Naive thymus-derived CD4-positive, alpha-beta T cell (primary cell): ENCODE measurements around the gene NCF4. TPM values are rescaled to one million over a fixed set of nuclear protein-coding genes. Genes with fewer than 3 reads are reported as not detected.

ENCODE experiments used
- ATAC-seq: fragments of 150-1000 bp; cut with Tn5 transposase; 2 replicates; pipeline ENCODE4 v1.10.0; 2021; ENCODE audit warnings: mild to moderate bottlenecking, moderate library complexity
- CTCF ChIA-PET: fragments of 350-600 bp; sonication (Branson Sonifier 250); formaldehyde crosslinking; loops from one replicate; lab custom pipeline; 2021; ENCODE audit warnings: antibody characterized with exemption; lab: Charles Lee
- POLR2A ChIA-PET: fragments of 350-600 bp; sonication (Branson Sonifier 250); formaldehyde crosslinking; loops from one replicate; lab custom pipeline; 2021; ENCODE audit warnings: antibody characterized with exemption, inconsistent platforms; lab: Charles Lee
- DNase-seq, 9 donors: peaks; one replicate each; pipeline versions ENCODE4 v3.0.0 to v3.0.0-alpha.2; 2020 to 2022; ENCODE audit warnings: mixed read lengths in 1 of 9
- H3K27ac ChIP-seq: one replicate; pipeline ENCODE4 v1.7.0; 2013; ENCODE audit warnings: mild to moderate bottlenecking, low read depth, low read length, moderate library complexity
- H3K27me3 ChIP-seq, 2 donors: one replicate each; pipeline ENCODE4 v1.7.0; 2013; ENCODE audit warnings: low read length in 2 of 2, mild to moderate bottlenecking in 2 of 2, moderate library complexity in 2 of 2; ENCODE audit not compliant: control insufficient read depth in 2 of 2, insufficient read depth in 2 of 2
- H3K36me3 ChIP-seq, 3 experiments: 1 replicate in 2 of 3; 2 replicates in 1 of 3; pipeline ENCODE4 v1.7.0; 2013; ENCODE audit warnings: low read length in 3 of 3, mild to moderate bottlenecking in 3 of 3, moderate library complexity in 1 of 3; ENCODE audit not compliant: insufficient read depth in 3 of 3, control insufficient read depth in 2 of 3
- H3K4me1 ChIP-seq, 2 donors: one replicate each; pipeline ENCODE4 v1.7.0; 2013; ENCODE audit warnings: low read length in 2 of 2, mild to moderate bottlenecking in 2 of 2, moderate library complexity in 1 of 2; ENCODE audit not compliant: control insufficient read depth in 2 of 2, insufficient read depth in 2 of 2
- H3K4me3 ChIP-seq: 2 replicates; pipeline ENCODE4 v1.7.0; 2013; ENCODE audit warnings: mild to moderate bottlenecking, low read length
- H3K9me3 ChIP-seq, 3 experiments: 1 replicate in 2 of 3; 2 replicates in 1 of 3; pipeline ENCODE4 v1.7.0; 2013; ENCODE audit warnings: low read length in 3 of 3; ENCODE audit not compliant: control insufficient read depth in 2 of 3
- H3K27ac Mint-ChIP-seq, 9 donors: one replicate each; pipeline ENCODE4 v1.8.0; 2020 to 2022; ENCODE audit warnings: mixed read lengths in 9 of 9, mild to moderate bottlenecking in 8 of 9, moderate library complexity in 5 of 9, inconsistent platforms in 2 of 9
- H3K27me3 Mint-ChIP-seq, 5 donors: one replicate each; pipeline ENCODE4 v1.8.0; 2021 to 2022; ENCODE audit warnings: mixed read lengths in 5 of 5, mild to moderate bottlenecking in 1 of 5
- H3K36me3 Mint-ChIP-seq, 5 donors: one replicate each; pipeline ENCODE4 v1.8.0; 2020 to 2022; ENCODE audit warnings: mixed read lengths in 5 of 5, mild to moderate bottlenecking in 3 of 5, inconsistent platforms in 1 of 5
- H3K4me1 Mint-ChIP-seq, 7 donors: one replicate each; pipeline ENCODE4 v1.8.0; 2020 to 2022; ENCODE audit warnings: mixed read lengths in 7 of 7, mild to moderate bottlenecking in 3 of 7, inconsistent platforms in 1 of 7
- H3K4me3 Mint-ChIP-seq, 10 donors: one replicate each; pipeline ENCODE4 v1.8.0; 2020 to 2022; ENCODE audit warnings: mild to moderate bottlenecking in 10 of 10, mixed read lengths in 10 of 10, moderate library complexity in 6 of 10, inconsistent platforms in 2 of 10
- H3K9me3 Mint-ChIP-seq, 11 donors: one replicate each; pipeline ENCODE4 v1.8.0; 2020 to 2022; ENCODE audit warnings: mixed read lengths in 11 of 11, mild to moderate bottlenecking in 4 of 11, inconsistent platforms in 1 of 11, moderate library complexity in 1 of 11
- intact Hi-C, 2 donors: fragments of 100-400 bp; cut with micrococcal nuclease; formaldehyde crosslinking; loops; one replicate each; pipeline ENCODE4 v1.15.1; 2023
- polyA plus RNA-seq, 2 donors: library from polyadenylated mRNA; unstranded; fragments of 300-500 nt; fragmentation: Illumina TruSeq; gene quantifications; one replicate each; pipeline ENCODE4 v1.2.3, GENCODE V29; 2021
- total RNA-seq, 6 experiments: library from RNA in 5 of 6; stranded (reverse) in 5 of 6; gene quantifications; 1 replicate in 5 of 6; 2 replicates in 1 of 6; pipeline ENCODE4 v1.2.3 and lab custom pipeline; 2021 to 2026

NCF4 gene
- total and polyA plus RNA-seq, 7 experiments from 2014 or later: 0.24 to 57.1 (median 3.8) TPM

DNA sequence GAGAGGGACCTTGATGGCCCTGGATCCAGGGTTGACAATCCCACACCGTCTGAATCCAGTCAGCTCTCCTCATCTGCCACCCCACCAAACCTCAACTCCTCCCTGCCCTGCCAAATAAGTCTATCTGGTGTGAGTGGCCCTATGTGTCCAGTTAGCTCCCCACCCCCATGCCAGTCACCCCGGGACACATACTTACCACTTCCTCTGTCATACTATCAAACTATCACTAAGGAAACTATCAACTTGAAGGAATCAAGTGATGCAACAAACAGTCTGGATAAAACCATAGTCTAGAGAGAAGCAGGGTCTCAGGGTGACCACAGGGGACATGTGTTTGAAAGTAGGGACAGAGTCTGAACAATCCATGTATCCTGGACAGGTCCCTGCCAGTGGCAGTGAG is 39.4 kb downstream of the NCF4 start:
- peak overlapping the region in 1 of 10 donors; percentile 12 for H3K4me3 Mint-ChIP-seq
- DNase-seq (no peak), ATAC-seq (peak; percentile 66)
- POLR2A ChIA-PET: no interaction called here
- H3K4me1 ChIP-seq: no peaks in the 10 kb centered on the region
- H3K27me3 Mint-ChIP-seq: peaks cover 15 to 41% (median 35%) of the 10 kb centered on the region in 5 donors
- peak overlapping the region in 1 of 9 donors; percentile 90 for H3K27ac Mint-ChIP-seq
- peaks cover 0 to 5% (median 0%) of the 10 kb centered on the region in 3 experiments for H3K9me3 ChIP-seq
- no peaks in the 10 kb centered on the region for H3K27me3 ChIP-seq
- H3K27ac ChIP-seq: no peak overlapping the region
- H3K4me3 ChIP-seq: no peak overlapping the region
- peaks cover 0 to 26% (median under 1%) of the 10 kb centered on the region in 5 donors for H3K36me3 Mint-ChIP-seq
- CTCF ChIA-PET: interaction anchor here (1.2 kb wide), 1 partner anchor 44 kb away, joined by 3 read pairs; no protein-coding TSS in a partner anchor
- peaks cover 2 to 19% (median 4%) of the 10 kb centered on the region in 11 donors for H3K9me3 Mint-ChIP-seq
- peaks cover 0 to 33% (median 0%) of the 10 kb centered on the region in 7 donors for H3K4me1 Mint-ChIP-seq
- H3K36me3 ChIP-seq: no peaks in the 10 kb centered on the region
- intact Hi-C loops: loop anchor here in 1 of 2 donors (5.0 kb wide), 1 partner anchor 38 kb away; the partner anchor contains the start of gene NCF4

- Histone ChIP-seq H3K36me3 (no peaks in the 10 kb centered on the region), H3K27ac (no peak overlapping the region), H3K4me1 (no peaks in the 10 kb centered on the region), H3K4me3 (no peak overlapping the region), H3K9me3 (peaks cover 0 to 3% (median 0%) of the 10 kb centered on the region in 3 experiments), H3K27me3 (no peaks in the 10 kb centered on the region)
- DNase-seq (no peak), ATAC-seq (no peak)
- ChIA-PET CTCF (interaction anchor here (1.2 kb wide), 1 partner anchor 45 kb away, joined by 3 read pairs; no protein-coding TSS in a partner anchor), POLR2A (no interaction called here)
- H3K9me3 Mint-ChIP-seq: peaks cover 0 to 16% (median 2%) of the 10 kb centered on the region in 11 donors
- H3K4me1 Mint-ChIP-seq: peaks cover 0 to 33% (median 0%) of the 10 kb centered on the region in 7 donors
- peaks cover 0 to 23% (median 0%) of the 10 kb centered on the region in 5 donors for H3K36me3 Mint-ChIP-seq
- H3K27me3 Mint-ChIP-seq: peaks cover 15 to 44% (median 39%) of the 10 kb centered on the region in 5 donors
- H3K4me3 Mint-ChIP-seq: peak overlapping the region in 1 of 10 donors; percentile 72
- intact Hi-C loops: loop anchor here in 1 of 2 donors (5.0 kb wide), 1 partner anchor 39 kb away; the partner anchor contains the start of gene NCF4
- H3K27ac Mint-ChIP-seq: peak overlapping the region in 1 of 9 donors; percentile 90
Measured at GRCh38 chr22:36900880-36901279, 40.1 kb downstream of the NCF4 start.

- H3K4me1 ChIP-seq: no peaks in the 10 kb centered on the region
- peaks cover 0 to 16% (median 2%) of the 10 kb centered on the region in 11 donors for H3K9me3 Mint-ChIP-seq
- no peak for DNase-seq
- no peak overlapping the region for H3K4me3 ChIP-seq
- H3K27ac ChIP-seq: no peak overlapping the region
- no peaks in the 10 kb centered on the region for H3K9me3 ChIP-seq
- peaks cover 0 to 33% (median 0%) of the 10 kb centered on the region in 7 donors for H3K4me1 Mint-ChIP-seq
- H3K27me3 Mint-ChIP-seq: peaks cover 19 to 46% (median 44%) of the 10 kb centered on the region in 5 donors
- H3K27ac Mint-ChIP-seq: peak overlapping the region in 1 of 9 donors; percentile 90
- no peaks in the 10 kb centered on the region for H3K27me3 ChIP-seq
- intact Hi-C loops: loop anchor here in 1 of 2 donors (5.0 kb wide), 1 partner anchor 39 kb away; the partner anchor contains the start of gene NCF4
- peak; percentile 77 for ATAC-seq
- CTCF ChIA-PET: no interaction called here
- POLR2A ChIA-PET: no interaction called here
- peaks cover 0 to 23% (median 0%) of the 10 kb centered on the region in 5 donors for H3K36me3 Mint-ChIP-seq
- H3K4me3 Mint-ChIP-seq: peak overlapping the region in 1 of 10 donors; percentile 72
- H3K36me3 ChIP-seq: no peaks in the 10 kb centered on the region
Measured at GRCh38 chr22:36901411-36902142, 40.8 kb downstream of the NCF4 start.

GRCh38 chr22:36902143-36902926 is 41.5 kb downstream of the NCF4 start:
- H3K4me3 ChIP-seq: no peak overlapping the region
- H3K4me3 Mint-ChIP-seq: no peak overlapping the region
- H3K36me3 Mint-ChIP-seq: peaks cover 0 to 18% (median 0%) of the 10 kb centered on the region in 5 donors
- H3K27ac ChIP-seq: no peak overlapping the region
- H3K4me1 Mint-ChIP-seq: peaks cover 0 to 30% (median 0%) of the 10 kb centered on the region in 7 donors
- no peaks in the 10 kb centered on the region for H3K4me1 ChIP-seq
- ChIA-PET CTCF (no interaction called here), POLR2A (no interaction called here)
- H3K27me3 Mint-ChIP-seq: peaks cover 16 to 48% (median 45%) of the 10 kb centered on the region in 5 donors
- no peaks in the 10 kb centered on the region for H3K9me3 ChIP-seq
- H3K27me3 ChIP-seq: no peaks in the 10 kb centered on the region
- H3K27ac Mint-ChIP-seq: peak overlapping the region in 1 of 9 donors; percentile 90
- no peak for DNase-seq
- no peak for ATAC-seq
- intact Hi-C loops: loop anchor here in 1 of 2 donors (5.0 kb wide), 1 partner anchor 40 kb away; the partner anchor contains the start of gene NCF4
- no peaks in the 10 kb centered on the region for H3K36me3 ChIP-seq
- peaks cover 0 to 13% (median 2%) of the 10 kb centered on the region in 11 donors for H3K9me3 Mint-ChIP-seq

DNA sequence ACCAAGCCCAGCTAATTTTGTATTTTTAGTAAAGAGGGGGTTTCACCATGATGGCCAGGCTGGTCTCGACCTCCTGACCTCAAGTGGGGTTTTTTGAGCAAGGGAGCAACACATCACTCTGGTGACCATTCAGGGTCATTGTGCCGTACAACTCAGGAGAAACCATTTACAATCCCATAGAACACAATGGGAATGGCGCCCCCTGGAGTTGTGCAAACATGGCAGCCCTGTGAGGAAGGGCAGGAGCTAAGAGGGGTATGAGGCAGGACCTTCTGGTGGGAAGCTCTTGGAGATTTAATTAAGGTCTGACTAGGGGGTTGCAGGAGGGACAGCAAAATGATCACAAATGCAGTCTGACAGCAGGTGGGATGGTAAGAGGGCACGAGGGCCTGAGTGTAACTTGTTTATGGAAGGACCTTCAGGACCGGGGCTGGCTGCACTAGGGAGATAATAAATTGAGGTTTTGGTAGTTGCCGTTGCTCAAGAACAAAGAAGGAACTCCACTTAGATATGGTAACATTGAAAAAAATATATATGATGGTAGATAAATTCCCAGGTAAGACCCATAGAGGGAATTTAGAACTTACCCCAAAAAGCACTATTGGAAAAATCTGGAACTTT is 43.6 kb downstream of the NCF4 start:
- Histone ChIP-seq H3K4me1 (no peaks in the 10 kb centered on the region), H3K36me3 (no peaks in the 10 kb centered on the region), H3K27me3 (no peaks in the 10 kb centered on the region), H3K9me3 (no peaks in the 10 kb centered on the region), H3K27ac (no peak overlapping the region), H3K4me3 (no peak overlapping the region)
- Mint-ChIP-seq H3K4me1 (peaks cover 0 to 22% (median 0%) of the 10 kb centered on the region in 7 donors), H3K36me3 (peaks cover 0 to 10% (median 0%) of the 10 kb centered on the region in 5 donors), H3K9me3 (peaks cover 0 to 10% (median 0%) of the 10 kb centered on the region in 11 donors), H3K27ac (peak overlapping the region in 1 of 9 donors; percentile 57), H3K27me3 (peaks cover 23 to 52% (median 45%) of the 10 kb centered on the region in 5 donors), H3K4me3 (no peak overlapping the region)
- CTCF ChIA-PET: no interaction called here
- peak; percentile 10 for ATAC-seq
- POLR2A ChIA-PET: no interaction called here
- DNase-seq: no peak
- intact Hi-C loops: loop anchor here in 1 of 2 donors (5.0 kb wide), 1 partner anchor 42 kb away; the partner anchor contains the start of gene NCF4
